Heart left ventricle (tissue), 16 donors: ENCODE results near the gene USH1G. TPM values are rescaled to one million over a fixed set of nuclear protein-coding genes. Genes with fewer than 3 reads are reported as not detected.

Source experiments
- ATAC-seq, 4 donors: fragments of 200-7000 bp; cut with Tn5 transposase; one replicate each; pipeline ENCODE4 v1.9.1; 2020 to 2022; ENCODE audit warnings: moderate library complexity in 4 of 4, mild to moderate bottlenecking in 3 of 4, moderate number of reproducible peaks in 1 of 4
- DNase-seq, 5 donors: peaks; one replicate each; pipeline ENCODE4 v3.0.0-alpha.2; 2020
- H3K27ac ChIP-seq, 12 donors: fragments of 200-600 bp; sonication (generic) in 4 of 12; one replicate each; pipeline versions ENCODE4 v1.5.0 to v1.8.0; 2016 to 2022; ENCODE audit warnings: mild to moderate bottlenecking in 2 of 12
- H3K27me3 ChIP-seq, 9 donors: fragments of 200-600 bp; sonication (generic) in 2 of 9; one replicate each; pipeline versions ENCODE4 v1.5.1 to v1.8.0; 2016 to 2022; ENCODE audit warnings: mild to moderate bottlenecking in 3 of 9
- H3K36me3 ChIP-seq, 9 donors: fragments of 200-600 bp; sonication (generic) in 2 of 9; one replicate each; pipeline versions ENCODE4 v1.5.0 to v1.8.0; 2018 to 2022; ENCODE audit warnings: mild to moderate bottlenecking in 2 of 9
- H3K4me1 ChIP-seq, 12 donors: fragments of 200-600 bp; sonication (generic) in 4 of 12; one replicate each; pipeline versions ENCODE4 v1.5.0 to v1.8.0; 2016 to 2022; ENCODE audit warnings: mild to moderate bottlenecking in 3 of 12
- H3K4me3 ChIP-seq, 12 donors: fragments of 200-600 bp; sonication (generic) in 4 of 12; one replicate each; pipeline versions ENCODE4 v1.5.0 to v1.8.0; 2017 to 2022; ENCODE audit warnings: mild to moderate bottlenecking in 9 of 12, moderate library complexity in 4 of 12
- H3K9me3 ChIP-seq, 12 donors: fragments of 200-600 bp; sonication (generic) in 4 of 12; one replicate each; pipeline versions ENCODE4 v1.5.0 to v1.8.0; 2016 to 2022; ENCODE audit warnings: mild to moderate bottlenecking in 1 of 12
- CTCF ChIP-seq, 12 donors: fragments of 200-600 bp; sonication (generic) in 4 of 12; IDR thresholded peaks; one replicate each; pipeline versions ENCODE4 v1.5.0 to v1.8.0; 2018 to 2022; ENCODE audit warnings: antibody characterized with exemption in 12 of 12, mild to moderate bottlenecking in 5 of 12
- POLR2A ChIP-seq, 2 donors: fragments of 450-650 bp; IDR thresholded peaks; one replicate each; pipeline ENCODE4 v1.6.1; 2017; ENCODE audit warnings: antibody characterized with exemption in 2 of 2, mild to moderate bottlenecking in 2 of 2, moderate library complexity in 2 of 2
- WGBS, 4 donors: extraction: QIAGEN DNeasy Blood & Tissue Kit in 2 of 4; methylation state at CpG; one replicate each; pipeline versions ENCODE4 v1.1.5 to v1.1.7; 2013 to 2018; 5-methylcytosine and 5-hydroxymethylcytosine counted together
- intact Hi-C, 10 donors: fragments of 100-400 bp; cut with DNase I; formaldehyde crosslinking; loops; one replicate each; pipeline versions ENCODE4 v1.11.1 to v1.14.2; 2022
- polyA plus RNA-seq, 2 donors: library from polyadenylated mRNA; stranded (reverse); fragments of 200-250 nt; gene quantifications; one replicate each; pipeline ENCODE4 v1.2.3, GENCODE V29; 2013
- total RNA-seq, 9 donors: library from RNA; depleted of rRNA in 2 of 9; stranded (reverse); fragments of >200 nt in 2 of 9; fragmentation: NEBNext Ultra II Directional in 3 of 9; extraction: Animal tissue kit (Norgen Biotek cat#: 25700) in 3 of 9; gene quantifications; one replicate each; pipeline versions ENCODE4 v1.1.0 to v1.2.4, GENCODE V29; 2016 to 2023
- donor health status: ischemic (EF 13 %, LVEDD 7.1; RV severe dilation, severe dysfunction).
- donor health status: healthy with polysubstance abuse.
- donor health status: DM: no; HTN: yes; CAD: no.
- donor health status: DM: no; HTN: no; CAD: no.
- donor health status: ischemic (EF 25% LVEDD 6.9; RV normal size, moderate dysfunction).
- donor health status: ischemic (EF 25% LVEDD 5.7; RV mildly dilated, moderate dysfunction).
- donor health status: healthy.
- donor health status: DM: yes; HTN: yes; CAD: no.
- donor health status: ischemic (EF 35%, LVEDD 5.7; RV mildly dilated, moderate dysfunction).
- donor health status: nonischemic (EF 11% LVEDD 7.7; RV severe dilation, severe dysfunction).
- donor health status: DM: yes; HTN: yes; CAD: no.
- donor health status: PGD.
- donor health status: ischemic (EF 29% LVEDD 5.4; RV normal size, mild dysfunction).
- donor health status: nonischemic (EF 23%, LVEDD 6.1; RV moderate dilation, normal function).

Gene USH1G
- total and polyA plus RNA-seq, 11 donors: not detected

- Histone ChIP-seq H3K4me3 (no peak overlapping the region), H3K36me3 (no peaks in the 10 kb centered on the region), H3K27ac (no peak overlapping the region), H3K9me3 (no peaks in the 10 kb centered on the region), H3K4me1 (peaks cover 0 to 12% (median 0%) of the 10 kb centered on the region in 12 donors), H3K27me3 (peaks cover 27 to 81% (median 50%) of the 10 kb centered on the region in 9 donors)
- intact Hi-C loops: no loop called here
- 48 to 51% (median 48%) methylated on average over 11 of the region's 11 CpGs for WGBS, 4 donors
- TF ChIP-seq CTCF (IDR thresholded peaks at IDR 0.05): no peak
- TF ChIP-seq POLR2A (IDR thresholded peaks at IDR 0.05): no peak
- peak in 1 of 5 donors; percentile 18 for DNase-seq
- no peak for ATAC-seq
Observed at GRCh38 chr17:74937064-74938051, 14.3 kb upstream of the USH1G start.

- peak overlapping the region in 1 of 12 donors; percentile 4 for H3K4me3 ChIP-seq
- no peak overlapping the region for H3K27ac ChIP-seq
- ATAC-seq (no peak), DNase-seq (no peak)
- H3K9me3 ChIP-seq: no peaks in the 10 kb centered on the region
- no peaks in the 10 kb centered on the region for H3K36me3 ChIP-seq
- TF ChIP-seq CTCF (IDR thresholded peaks at IDR 0.05) (no peak), POLR2A (IDR thresholded peaks at IDR 0.05) (no peak)
- H3K27me3 ChIP-seq: peaks cover 27 to 82% (median 50%) of the 10 kb centered on the region in 9 donors
- H3K4me1 ChIP-seq: peaks cover 0 to 12% (median 0%) of the 10 kb centered on the region in 12 donors
- intact Hi-C loops: no loop called here
- WGBS, 4 donors: 15 to 21% (median 18%) methylated on average over 10 to 12 of the region's 12 CpGs
Observed at GRCh38 chr17:74936470-74936799, 13.4 kb upstream of the USH1G start.

GRCh38 chr17:74935585-74936469 is 12.8 kb upstream of the USH1G start, which contains the start of gene OTOP3:
Gene OTOP3 (plus strand): TSS chr17:74935898. CDS start chr17:74935922, 24 bp downstream.
- Histone ChIP-seq H3K27me3 (peaks cover 27 to 81% (median 50%) of the 10 kb centered on the region in 9 donors), H3K27ac (no peak within 1 kb of the TSS), H3K36me3 (no peaks in the 10 kb centered on the region), H3K4me1 (peaks cover 0 to 12% (median 0%) of the 10 kb centered on the region in 12 donors), H3K4me3 (peak within 1 kb of the TSS in 1 of 12 donors; percentile 4), H3K9me3 (no peaks in the 10 kb centered on the region)
- WGBS, 4 donors: 2 to 4% (median 4%) methylated on average over 11 to 78 of the region's 78 CpGs
- intact Hi-C loops: no loop called here
- TF ChIP-seq CTCF (IDR thresholded peaks at IDR 0.05) (no peak), POLR2A (IDR thresholded peaks at IDR 0.05) (no peak)
- ATAC-seq (no peak), DNase-seq (peak in 1 of 5 donors; percentile 40)
